Measurements from ENCODE around the gene RNF225.

GRCh38 chr19:58361900-58362271 lies 33.6 kb upstream of the RNF225 start:
- no peak for TF ChIP-seq CTCF (IDR thresholded peaks at IDR 0.05)
- TF ChIP-seq NR1H2 (CRISPR knock-in tag; IDR thresholded peaks at IDR 0.05) = no peak
- no peak for TF ChIP-seq TEAD4 (CRISPR knock-in tag; IDR thresholded peaks at IDR 0.05)
